Measurements from ENCODE around the gene MAML2.

The MAML2 gene

GRCh38 chr11:96177146-96177545 lies 165.8 kb downstream of the MAML2 start:
- DNase-seq (ENCODE audit: extremely low read depth, low read depth): no peak
- no peak for TF ChIP-seq CTCF (IDR thresholded peaks at IDR 0.05; ENCODE audit: low read depth, low read length)

GRCh38 chr11:96173906-96174305 lies 169.1 kb downstream of the MAML2 start:
- TF ChIP-seq CTCF (IDR thresholded peaks at IDR 0.05; ENCODE audit: low read depth, low read length): no peak
- DNase-seq (ENCODE audit: extremely low read depth, low read depth): no peak

- no peak for TF ChIP-seq CTCF (IDR thresholded peaks at IDR 0.05; ENCODE audit: low read depth, low read length)
- DNase-seq (ENCODE audit: extremely low read depth, low read depth): no peak
These were observed 169.6 kb downstream of the MAML2 start for GRCh38 chr11:96173422-96173821.

GRCh38 chr11:96172604-96173003 lies 170.4 kb downstream of the MAML2 start:
- no peak for TF ChIP-seq CTCF (IDR thresholded peaks at IDR 0.05; ENCODE audit: low read depth, low read length)
- DNase-seq (ENCODE audit: extremely low read depth, low read depth): no peak

- TF ChIP-seq CTCF (IDR thresholded peaks at IDR 0.05; ENCODE audit: low read depth, low read length): no peak
- DNase-seq (ENCODE audit: extremely low read depth, low read depth): no peak
These were observed 173.7 kb downstream of the MAML2 start for GRCh38 chr11:96169250-96169649.

- TF ChIP-seq CTCF (IDR thresholded peaks at IDR 0.05; ENCODE audit: low read depth, low read length): no peak
- DNase-seq (ENCODE audit: extremely low read depth, low read depth): no peak
These were observed 174.4 kb downstream of the MAML2 start for GRCh38 chr11:96168623-96169022.

GRCh38 chr11:96167787-96168186 lies 175.2 kb downstream of the MAML2 start:
- no peak for DNase-seq (ENCODE audit: extremely low read depth, low read depth)
- TF ChIP-seq CTCF (IDR thresholded peaks at IDR 0.05; ENCODE audit: low read depth, low read length): no peak
